ENCODE measurements around the gene FLT4. TPM values are rescaled to one million over a fixed set of nuclear protein-coding genes. Genes with fewer than 3 reads are reported as not detected.
A peak's percentile ranks its signal among the peaks of the same experiment; 100 is the strongest.

Gene FLT4
- total and polyA plus RNA-seq, 4 donors = 0.13 to 22.1 (median 7.6) TPM

GRCh38 chr5:180602481-180603075 lies 46.8 kb downstream of the FLT4 start:
- H3K4me3 ChIP-seq (ENCODE audit: low read length in 2 of 2) = no peak overlapping the region
- ATAC-seq (ENCODE audit: low FRiP score) (no peak), DNase-seq (no peak)
- H3K27ac ChIP-seq (ENCODE audit: low read depth in 1 of 2, low read length in 2 of 2) = no peak overlapping the region
- H3K9me3 ChIP-seq (ENCODE audit: control insufficient read depth, low read length) = no peaks in the 10 kb centered on the region
- H3K4me1 ChIP-seq (ENCODE audit: control insufficient read depth in 1 of 2, insufficient read depth in 2 of 2, low read length in 2 of 2) = no peaks in the 10 kb centered on the region
- intact Hi-C loops (cut with DNase I) = no loop called here
- WGBS, 2 donors = 68 to 69% methylated on average over 15 of the region's 15 CpGs
- H3K27me3 ChIP-seq (ENCODE audit: control insufficient read depth in 1 of 2, insufficient read depth in 2 of 2, low read length in 1 of 2) = no peaks in the 10 kb centered on the region
- H3K36me3 ChIP-seq (ENCODE audit: control insufficient read depth in 1 of 2, insufficient read depth in 2 of 2, low read length in 1 of 2) = no peaks in the 10 kb centered on the region

- Histone ChIP-seq H3K36me3 (ENCODE audit: control insufficient read depth in 1 of 2, insufficient read depth in 2 of 2, low read length in 1 of 2) (no peaks in the 10 kb centered on the region), H3K4me1 (ENCODE audit: control insufficient read depth in 1 of 2, insufficient read depth in 2 of 2, low read length in 2 of 2) (no peaks in the 10 kb centered on the region), H3K9me3 (ENCODE audit: control insufficient read depth, low read length) (no peaks in the 10 kb centered on the region), H3K27me3 (ENCODE audit: control insufficient read depth in 1 of 2, insufficient read depth in 2 of 2, low read length in 1 of 2) (no peaks in the 10 kb centered on the region), H3K27ac (ENCODE audit: low read depth in 1 of 2, low read length in 2 of 2) (no peak overlapping the region), H3K4me3 (ENCODE audit: low read length in 2 of 2) (no peak overlapping the region)
- peak; percentile 38 to 66 for DNase-seq
- intact Hi-C loops (cut with DNase I) = no loop called here
- 84 to 88% methylated on average over 36 of the region's 36 CpGs for WGBS, 2 donors
- ATAC-seq (ENCODE audit: low FRiP score) = no peak
Observed at GRCh38 chr5:180601591-180602480, 47.6 kb downstream of the FLT4 start.

- WGBS, 2 donors = 85 to 88% methylated on average over 10 to 12 of the region's 12 CpGs
- no peaks in the 10 kb centered on the region for H3K9me3 ChIP-seq (ENCODE audit: control insufficient read depth, low read length)
- H3K36me3 ChIP-seq (ENCODE audit: control insufficient read depth in 1 of 2, insufficient read depth in 2 of 2, low read length in 1 of 2) = no peaks in the 10 kb centered on the region
- intact Hi-C loops (cut with DNase I) = no loop called here
- H3K4me1 ChIP-seq (ENCODE audit: control insufficient read depth in 1 of 2, insufficient read depth in 2 of 2, low read length in 2 of 2) = no peaks in the 10 kb centered on the region
- DNase-seq (peak in 1 of 2 donors; percentile 42), ATAC-seq (ENCODE audit: low FRiP score) (no peak)
- H3K27me3 ChIP-seq (ENCODE audit: control insufficient read depth in 1 of 2, insufficient read depth in 2 of 2, low read length in 1 of 2) = no peaks in the 10 kb centered on the region
- H3K4me3 ChIP-seq (ENCODE audit: low read length in 2 of 2) = no peak overlapping the region
- H3K27ac ChIP-seq (ENCODE audit: low read depth in 1 of 2, low read length in 2 of 2) = no peak overlapping the region
Observed at GRCh38 chr5:180600554-180601041, 48.8 kb downstream of the FLT4 start.

GRCh38 chr5:180599981-180600553 lies 49.3 kb downstream of the FLT4 start:
- Histone ChIP-seq H3K4me3 (ENCODE audit: low read length in 2 of 2) (no peak overlapping the region), H3K9me3 (ENCODE audit: control insufficient read depth, low read length) (no peaks in the 10 kb centered on the region), H3K36me3 (ENCODE audit: control insufficient read depth in 1 of 2, insufficient read depth in 2 of 2, low read length in 1 of 2) (no peaks in the 10 kb centered on the region), H3K27me3 (ENCODE audit: control insufficient read depth in 1 of 2, insufficient read depth in 2 of 2, low read length in 1 of 2) (no peaks in the 10 kb centered on the region), H3K27ac (ENCODE audit: low read depth in 1 of 2, low read length in 2 of 2) (no peak overlapping the region), H3K4me1 (ENCODE audit: control insufficient read depth in 1 of 2, insufficient read depth in 2 of 2, low read length in 2 of 2) (no peaks in the 10 kb centered on the region)
- 74 to 77% methylated on average over 16 of the region's 16 CpGs for WGBS, 2 donors
- ATAC-seq (ENCODE audit: low FRiP score) = no peak
- peak in 1 of 2 donors; percentile 32 for DNase-seq
- intact Hi-C loops (cut with DNase I) = no loop called here

- intact Hi-C loops (cut with DNase I) = no loop called here
- Histone ChIP-seq H3K4me3 (ENCODE audit: low read length in 2 of 2) (no peak overlapping the region), H3K9me3 (ENCODE audit: control insufficient read depth, low read length) (no peaks in the 10 kb centered on the region), H3K4me1 (ENCODE audit: control insufficient read depth in 1 of 2, insufficient read depth in 2 of 2, low read length in 2 of 2) (no peaks in the 10 kb centered on the region), H3K36me3 (ENCODE audit: control insufficient read depth in 1 of 2, insufficient read depth in 2 of 2, low read length in 1 of 2) (no peaks in the 10 kb centered on the region), H3K27me3 (ENCODE audit: control insufficient read depth in 1 of 2, insufficient read depth in 2 of 2, low read length in 1 of 2) (no peaks in the 10 kb centered on the region), H3K27ac (ENCODE audit: low read depth in 1 of 2, low read length in 2 of 2) (no peak overlapping the region)
- DNase-seq (peak in 1 of 2 donors; percentile 37), ATAC-seq (ENCODE audit: low FRiP score) (no peak)
- WGBS, 2 donors = 91 to 94% methylated on average over 6 of the region's 6 CpGs
Observed at GRCh38 chr5:180599590-180599914, 49.8 kb downstream of the FLT4 start.

GRCh38 chr5:180598797-180599589 lies 50.4 kb downstream of the FLT4 start:
- no peak overlapping the region for H3K4me3 ChIP-seq (ENCODE audit: low read length in 2 of 2)
- H3K9me3 ChIP-seq (ENCODE audit: control insufficient read depth, low read length) = no peaks in the 10 kb centered on the region
- no peaks in the 10 kb centered on the region for H3K4me1 ChIP-seq (ENCODE audit: control insufficient read depth in 1 of 2, insufficient read depth in 2 of 2, low read length in 2 of 2)
- no peak overlapping the region for H3K27ac ChIP-seq (ENCODE audit: low read depth in 1 of 2, low read length in 2 of 2)
- 90 to 93% methylated on average over 16 of the region's 16 CpGs for whole genome bisulfite sequencing, 2 donors
- no peak for ATAC-seq (ENCODE audit: low FRiP score)
- H3K36me3 ChIP-seq (ENCODE audit: control insufficient read depth in 1 of 2, insufficient read depth in 2 of 2, low read length in 1 of 2) = no peaks in the 10 kb centered on the region
- H3K27me3 ChIP-seq (ENCODE audit: control insufficient read depth in 1 of 2, insufficient read depth in 2 of 2, low read length in 1 of 2) = no peaks in the 10 kb centered on the region
- intact Hi-C loops (cut with DNase I) = no loop called here
- DNase-seq = peak in 1 of 2 donors; percentile 23

GRCh38 chr5:180598316-180598701 lies 51.1 kb downstream of the FLT4 start:
- ATAC-seq (ENCODE audit: low FRiP score) = no peak
- intact Hi-C loops (cut with DNase I) = no loop called here
- no peak overlapping the region for H3K4me3 ChIP-seq (ENCODE audit: low read length in 2 of 2)
- no peaks in the 10 kb centered on the region for H3K4me1 ChIP-seq (ENCODE audit: control insufficient read depth in 1 of 2, insufficient read depth in 2 of 2, low read length in 2 of 2)
- no peaks in the 10 kb centered on the region for H3K36me3 ChIP-seq (ENCODE audit: control insufficient read depth in 1 of 2, insufficient read depth in 2 of 2, low read length in 1 of 2)
- DNase-seq = peak in 1 of 2 donors; percentile 52
- 78 to 79% methylated on average over 9 of the region's 9 CpGs for whole genome bisulfite sequencing, 2 donors
- no peaks in the 10 kb centered on the region for H3K27me3 ChIP-seq (ENCODE audit: control insufficient read depth in 1 of 2, insufficient read depth in 2 of 2, low read length in 1 of 2)
- H3K27ac ChIP-seq (ENCODE audit: low read depth in 1 of 2, low read length in 2 of 2) = no peak overlapping the region
- H3K9me3 ChIP-seq (ENCODE audit: control insufficient read depth, low read length) = no peaks in the 10 kb centered on the region

- no peak for ATAC-seq (ENCODE audit: low FRiP score)
- Histone ChIP-seq H3K27ac (ENCODE audit: low read depth in 1 of 2, low read length in 2 of 2) (no peak overlapping the region), H3K27me3 (ENCODE audit: control insufficient read depth in 1 of 2, insufficient read depth in 2 of 2, low read length in 1 of 2) (no peaks in the 10 kb centered on the region), H3K9me3 (ENCODE audit: control insufficient read depth, low read length) (no peaks in the 10 kb centered on the region), H3K36me3 (ENCODE audit: control insufficient read depth in 1 of 2, insufficient read depth in 2 of 2, low read length in 1 of 2) (no peaks in the 10 kb centered on the region), H3K4me3 (ENCODE audit: low read length in 2 of 2) (no peak overlapping the region), H3K4me1 (ENCODE audit: control insufficient read depth in 1 of 2, insufficient read depth in 2 of 2, low read length in 2 of 2) (no peaks in the 10 kb centered on the region)
- intact Hi-C loops (cut with DNase I) = no loop called here
- 68 to 69% methylated on average over 22 to 24 of the region's 24 CpGs for WGBS, 2 donors
- no peak for DNase-seq
Observed at GRCh38 chr5:180596668-180597231, 52.6 kb downstream of the FLT4 start.

Measured in aorta (tissue), 5 donors.